ENCODE measurements around the gene SYCP3.

The SYCP3 gene

GRCh38 chr12:101697197-101697929, 41.9 kb downstream of the SYCP3 start, which contains the start of gene CHPT1:
TSS of gene CHPT1 (plus strand) at chr12:101697640. CDS start at chr12:101697862, 222 bp downstream.
- ATAC-seq (ENCODE audit: insufficient read depth, low read depth) (peak; percentile 88), DNase-seq (peak; percentile 55)
- peak within 1 kb of the TSS; percentile 91 for H2AFZ ChIP-seq (ENCODE audit: low read depth, low read length)
- H3K27ac ChIP-seq (ENCODE audit: low read length), result peak within 1 kb of the TSS; percentile 69
- H3K4me3 ChIP-seq (ENCODE audit: low read depth in 1 of 2, low read length in 2 of 2), result peak within 1 kb of the TSS; percentile 64 to 99
- H3K9me3 ChIP-seq (ENCODE audit: insufficient read depth, low read length, severe bottlenecking), result no peaks in the 10 kb centered on the region
- H3K27me3 ChIP-seq (ENCODE audit: insufficient read depth, low read length, poor library complexity), result peaks cover 3% of the 10 kb centered on the region
- peaks cover 32% of the 10 kb centered on the region for H3K4me1 ChIP-seq (ENCODE audit: insufficient read depth, low read length)
- TF ChIP-seq CTCF (IDR thresholded peaks at IDR 0.05; ENCODE audit: borderline replicate concordance, extremely low read depth, low read length, poor library complexity, severe bottlenecking) (no peak), EZH2 (IDR thresholded peaks at IDR 0.05; ENCODE audit: borderline replicate concordance, low read depth, low read length, severe bottlenecking) (peak; percentile 34)
- H3K36me3 ChIP-seq (ENCODE audit: insufficient read depth, low read length), result no peaks in the 10 kb centered on the region; the same call in 1 of the 2 replicates
- H4K20me1 ChIP-seq (ENCODE audit: insufficient read depth, low read length), result no peaks in the 10 kb centered on the region; the same call in 1 of the 2 replicates
- H3K4me2 ChIP-seq (ENCODE audit: insufficient read depth, low read length), result peak within 1 kb of the TSS; percentile 97
- H3K79me2 ChIP-seq (ENCODE audit: insufficient read depth, low read length), result peaks cover 7% of the 10 kb centered on the region
- H3K9ac ChIP-seq (ENCODE audit: low read depth, low read length), result peak within 1 kb of the TSS; percentile 91

GRCh38 chr12:101696251-101697196, 42.7 kb downstream of the SYCP3 start:
- peak overlapping the region; percentile 91 for H2AFZ ChIP-seq (ENCODE audit: low read depth, low read length)

GRCh38 chr12:101695706-101696105, 43.6 kb downstream of the SYCP3 start:
- ATAC-seq (ENCODE audit: insufficient read depth, low read depth), result no peak
- Histone ChIP-seq H3K27me3 (ENCODE audit: insufficient read depth, low read length, poor library complexity) (peaks cover 3% of the 10 kb centered on the region), H3K27ac (ENCODE audit: low read length) (no peak overlapping the region), H3K4me1 (ENCODE audit: insufficient read depth, low read length) (peaks cover 32% of the 10 kb centered on the region), H3K36me3 (ENCODE audit: insufficient read depth, low read length) (no peaks in the 10 kb centered on the region; the same call in 1 of the 2 replicates), H3K9me3 (ENCODE audit: insufficient read depth, low read length, severe bottlenecking) (no peaks in the 10 kb centered on the region), H4K20me1 (ENCODE audit: insufficient read depth, low read length) (no peaks in the 10 kb centered on the region), H2AFZ (ENCODE audit: low read depth, low read length) (no peak overlapping the region), H3K9ac (ENCODE audit: low read depth, low read length) (no peak overlapping the region), H3K4me2 (ENCODE audit: insufficient read depth, low read length) (no peak overlapping the region), H3K4me3 (ENCODE audit: low read depth in 1 of 2, low read length in 2 of 2) (no peak overlapping the region), H3K79me2 (ENCODE audit: insufficient read depth, low read length) (peaks cover 7% of the 10 kb centered on the region)
- no peak for DNase-seq
- TF ChIP-seq EZH2 (IDR thresholded peaks at IDR 0.05; ENCODE audit: borderline replicate concordance, low read depth, low read length, severe bottlenecking), result no peak
- no peak for TF ChIP-seq CTCF (IDR thresholded peaks at IDR 0.05; ENCODE audit: borderline replicate concordance, extremely low read depth, low read length, poor library complexity, severe bottlenecking)

More at GRCh38 chr12:101696251-101697196, 42.7 kb downstream of the SYCP3 start:
- Histone ChIP-seq H3K79me2 (ENCODE audit: insufficient read depth, low read length) (peaks cover 7% of the 10 kb centered on the region), H3K27ac (ENCODE audit: low read length) (0 out of 2 replicates have a peak overlapping the region, but pooled peaks have one; percentile 55), H3K4me1 (ENCODE audit: insufficient read depth, low read length) (peaks cover 32% of the 10 kb centered on the region), H3K4me3 (ENCODE audit: low read depth in 1 of 2, low read length in 2 of 2) (peak overlapping the region; percentile 64 to 99; a peak in 3 of 4 replicates), H4K20me1 (ENCODE audit: insufficient read depth, low read length) (no peaks in the 10 kb centered on the region), H3K4me2 (ENCODE audit: insufficient read depth, low read length) (peak overlapping the region; percentile 97), H3K27me3 (ENCODE audit: insufficient read depth, low read length, poor library complexity) (peaks cover 3% of the 10 kb centered on the region), H3K36me3 (ENCODE audit: insufficient read depth, low read length) (no peaks in the 10 kb centered on the region; the same call in 1 of the 2 replicates), H3K9me3 (ENCODE audit: insufficient read depth, low read length, severe bottlenecking) (no peaks in the 10 kb centered on the region), H3K9ac (ENCODE audit: low read depth, low read length) (peak overlapping the region; percentile 91)
- TF ChIP-seq CTCF (IDR thresholded peaks at IDR 0.05; ENCODE audit: borderline replicate concordance, extremely low read depth, low read length, poor library complexity, severe bottlenecking), result no peak
- TF ChIP-seq EZH2 (IDR thresholded peaks at IDR 0.05; ENCODE audit: borderline replicate concordance, low read depth, low read length, severe bottlenecking), result no peak
- no peak for DNase-seq
- ATAC-seq (ENCODE audit: insufficient read depth, low read depth), result no peak; the same call in 2 of the 3 replicates

Data from DND-41 (cell line).